Retinal pigment epithelial cell (primary cell): Measurements from ENCODE around the gene ACOT2.
A peak's percentile ranks its signal among the peaks of the same experiment; 100 is the strongest.
"Not testable (repeated sequence)": the region's sequence is repeated elsewhere in the genome, so short reads cannot be mapped to it uniquely, and the experiment has no call there.

ENCODE experiments used
- DNase-seq: peaks from one replicate; pipeline ENCODE4 v3.0.0-alpha.2; 2010; ENCODE audit warnings: low read depth
- H3K4me3 ChIP-seq: 2 replicates; pipeline ENCODE4 v1.5.1; 2011; ENCODE audit warnings: mild to moderate bottlenecking, low read length, control low read depth, moderate library complexity
- CTCF ChIP-seq: conservative IDR thresholded peaks from 2 replicates; pipeline ENCODE4 v1.5.1; 2011; ENCODE audit warnings: low read depth, low read length, control low read depth, inconsistent platforms

Gene ACOT2

GRCh38 chr14:73576391-73576790 lies 7.4 kb downstream of the ACOT2 start:
- no peak overlapping the region for H3K4me3 ChIP-seq

DNA sequence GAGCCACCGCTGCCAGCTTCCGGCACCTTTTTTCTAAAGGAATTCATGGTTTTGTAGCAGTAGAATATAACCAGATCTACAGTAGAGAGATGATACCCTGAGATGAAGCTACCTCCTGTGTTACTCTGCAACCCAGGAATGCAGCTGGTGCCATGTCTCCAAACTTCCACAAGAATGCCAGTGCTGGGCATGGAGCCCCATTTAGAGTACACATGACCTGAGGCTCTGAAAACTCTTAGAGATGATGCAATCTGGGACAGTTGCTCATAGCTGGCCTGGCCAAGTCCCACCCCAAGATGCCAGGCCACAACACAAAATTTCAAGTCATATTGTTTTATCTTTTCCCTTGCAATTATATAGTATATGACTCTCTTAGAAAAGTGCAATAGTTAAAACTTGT lies 8.2 kb downstream of the ACOT2 start:
- H3K4me3 ChIP-seq, DNase-seq: not testable (repeated sequence)

More at GRCh38 chr14:73576391-73576790, 7.4 kb downstream of the ACOT2 start:
- no peak for TF ChIP-seq CTCF
- no peak for DNase-seq

GRCh38 chr14:73582102-73582979 lies 13.3 kb downstream of the ACOT2 start:
- not testable (repeated sequence) for H3K4me3 ChIP-seq, DNase-seq

- no peak for DNase-seq
- TF ChIP-seq CTCF: no peak
- H3K4me3 ChIP-seq: no peak overlapping the region
Measured at GRCh38 chr14:73588695-73589094, 19.7 kb downstream of the ACOT2 start.

DNA sequence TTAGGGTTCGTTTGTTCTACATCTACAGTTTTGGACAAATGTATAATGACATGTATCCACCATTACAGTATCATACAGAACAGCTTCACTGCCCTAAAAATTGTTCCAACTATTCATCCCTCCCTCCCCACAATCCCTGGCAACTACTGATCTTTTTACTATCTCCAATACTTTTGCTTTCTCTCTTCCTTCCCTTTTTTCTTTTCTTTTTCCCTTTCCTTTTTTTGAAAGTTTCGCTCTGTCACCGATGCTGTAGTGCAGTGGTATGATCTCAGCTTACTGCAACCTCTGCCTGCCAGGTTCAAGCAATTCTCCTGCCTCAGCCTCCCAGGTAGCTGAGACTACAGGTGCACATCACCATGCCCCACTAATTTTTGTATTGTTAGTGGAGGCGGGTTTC lies 20.1 kb downstream of the ACOT2 start:
- no peak overlapping the region for H3K4me3 ChIP-seq
- DNase-seq: no peak
- TF ChIP-seq CTCF: no peak

GRCh38 chr14:73590673-73591004 lies 21.6 kb downstream of the ACOT2 start:
- not testable (repeated sequence) for DNase-seq, H3K4me3 ChIP-seq

GRCh38 chr14:73591690-73592449 lies 22.9 kb downstream of the ACOT2 start, which contains the start of gene ACOT4:
ACOT4 (plus strand) TSS chr14:73591873; CDS start chr14:73591960, 87 bp downstream.
- H3K4me3 ChIP-seq: peak within 1 kb of the TSS; percentile 52
- DNase-seq: no peak
- TF ChIP-seq CTCF: peak; percentile 1

- DNase-seq: no peak
- TF ChIP-seq CTCF: no peak
Measured at GRCh38 chr14:73594491-73594890, 25.5 kb downstream of the ACOT2 start.

More at GRCh38 chr14:73594491-73594890, 25.5 kb downstream of the ACOT2 start:
- no peak overlapping the region for H3K4me3 ChIP-seq
